CD14-positive monocyte (primary cell): Measurements from ENCODE around the gene POU6F2. TPM values are rescaled to one million over a fixed set of nuclear protein-coding genes. Genes with fewer than 3 reads are reported as not detected.

ENCODE experiments used
- DNase-seq, 3 donors: peaks; one replicate each; pipeline ENCODE4 v3.0.0-alpha.2; 2011 to 2022
- H2AFZ ChIP-seq: 2 replicates; pipeline ENCODE4 v1.6.0; 2012; ENCODE audit warnings: mild to moderate bottlenecking, low read depth, low read length, inconsistent platforms; ENCODE audit not compliant: insufficient read depth, poor library complexity, severe bottlenecking
- H3K27ac ChIP-seq, 2 donors: 1 replicate in 1 of 2; 2 replicates in 1 of 2; pipeline ENCODE4 v1.5.1; 2012 to 2013; ENCODE audit warnings: low read length in 2 of 2, control low read depth in 1 of 2, inconsistent platforms in 1 of 2, low read depth in 1 of 2, mild to moderate bottlenecking in 1 of 2
- H3K27me3 ChIP-seq, 2 donors: one replicate each; pipeline versions ENCODE4 v1.6.0 to v1.6.1; 2011 to 2013; ENCODE audit warnings: low read length in 2 of 2; ENCODE audit not compliant: control insufficient read depth in 2 of 2, insufficient read depth in 2 of 2
- H3K36me3 ChIP-seq, 2 donors: replicated peaks in 1 of 2; 1 replicate in 1 of 2; 2 replicates in 1 of 2; pipeline versions ENCODE4 v1.5.1 to v1.6.1; 2012 to 2013; ENCODE audit warnings: low read length in 2 of 2, control low read depth in 1 of 2, inconsistent platforms in 1 of 2, mild to moderate bottlenecking in 1 of 2; ENCODE audit not compliant: insufficient read depth in 2 of 2, control insufficient read depth in 1 of 2
- H3K4me1 ChIP-seq, 2 donors: 1 replicate in 1 of 2; 2 replicates in 1 of 2; pipeline versions ENCODE4 v1.5.1 to v1.6.1; 2012 to 2013; ENCODE audit warnings: low read length in 2 of 2, control low read depth in 1 of 2, inconsistent platforms in 1 of 2, mild to moderate bottlenecking in 1 of 2, moderate library complexity in 1 of 2; ENCODE audit not compliant: insufficient read depth in 2 of 2, control insufficient read depth in 1 of 2
- H3K4me2 ChIP-seq: replicated peaks from 2 replicates; pipeline ENCODE3; 2012; ENCODE audit warnings: low read length, moderate library complexity, mild to moderate bottlenecking; ENCODE audit not compliant: poor library complexity, severe bottlenecking; ENCODE audit errors: extremely low read depth
- H3K4me3 ChIP-seq, 3 experiments: fragments of 200-600 bp in 1 of 3; sonication (generic) in 1 of 3; replicated peaks in 1 of 3; 1 replicate in 2 of 3; 2 replicates in 1 of 3; pipeline ENCODE4 v1.5.1; 2011 to 2013; ENCODE audit warnings: low read length in 3 of 3, mild to moderate bottlenecking in 3 of 3, control low read depth in 2 of 3, low read depth in 2 of 3, inconsistent platforms in 1 of 3, moderate library complexity in 1 of 3
- H3K79me2 ChIP-seq: 2 replicates; pipeline ENCODE4 v1.6.0; 2012; ENCODE audit warnings: mild to moderate bottlenecking, control low read depth, inconsistent platforms, low read length, moderate library complexity; ENCODE audit not compliant: insufficient read depth
- H3K9ac ChIP-seq: 2 replicates; pipeline ENCODE4 v1.6.0; 2017; ENCODE audit warnings: low read length, mild to moderate bottlenecking; ENCODE audit not compliant: insufficient read depth, poor library complexity, severe bottlenecking
- H3K9me3 ChIP-seq, 2 donors: replicated peaks in 1 of 2; 1 replicate in 1 of 2; 2 replicates in 1 of 2; pipeline versions ENCODE4 v1.5.1 to v1.6.1; 2012 to 2013; ENCODE audit warnings: low read length in 2 of 2, control low read depth in 1 of 2; ENCODE audit not compliant: control insufficient read depth in 1 of 2, insufficient read depth in 1 of 2
- H4K20me1 ChIP-seq: 2 replicates; pipeline ENCODE4 v1.6.0; 2012; ENCODE audit warnings: mild to moderate bottlenecking, low read length, control low read depth, moderate library complexity; ENCODE audit not compliant: insufficient read depth
- H3K27ac Mint-ChIP-seq, 7 donors: one replicate each; pipeline ENCODE4 v1.8.0; 2020; ENCODE audit warnings: mild to moderate bottlenecking in 7 of 7, mixed read lengths in 7 of 7, moderate library complexity in 6 of 7, inconsistent platforms in 2 of 7
- H3K27me3 Mint-ChIP-seq, 3 donors: one replicate each; pipeline ENCODE4 v1.8.0; 2021 to 2022; ENCODE audit warnings: low read depth in 3 of 3, mild to moderate bottlenecking in 3 of 3, mixed read lengths in 3 of 3, moderate library complexity in 3 of 3, inconsistent platforms in 1 of 3
- H3K36me3 Mint-ChIP-seq, 2 donors: one replicate each; pipeline ENCODE4 v1.8.0; 2020; ENCODE audit warnings: mixed read lengths in 2 of 2, inconsistent platforms in 1 of 2, mild to moderate bottlenecking in 1 of 2
- H3K4me1 Mint-ChIP-seq: one replicate; pipeline ENCODE4 v1.8.0; 2020; ENCODE audit warnings: mild to moderate bottlenecking, mixed read lengths
- H3K4me3 Mint-ChIP-seq, 2 donors: one replicate each; pipeline ENCODE4 v1.8.0; 2020; ENCODE audit warnings: mild to moderate bottlenecking in 2 of 2, mixed read lengths in 2 of 2, moderate library complexity in 1 of 2
- H3K9me3 Mint-ChIP-seq, 7 donors: one replicate each; pipeline ENCODE4 v1.8.0; 2020 to 2022; ENCODE audit warnings: mixed read lengths in 7 of 7, mild to moderate bottlenecking in 6 of 7, moderate library complexity in 6 of 7, inconsistent platforms in 2 of 7
- WGBS: methylation state at CpG from one replicate; pipeline ENCODE4 v1.1.5; 2013; ENCODE audit warnings: missing lambda C conversion rate; ENCODE audit not compliant: insufficient coverage; 5-methylcytosine and 5-hydroxymethylcytosine counted together
- intact Hi-C, 2 donors: fragments of 100-400 bp; cut with micrococcal nuclease; formaldehyde crosslinking; loops; one replicate each; pipeline versions ENCODE4 v1.15.0 to v1.15.1; 2023
- polyA plus RNA-seq, 3 donors: library from polyadenylated mRNA; depleted of rRNA in 1 of 3; unstranded in 2 of 3; stranded (reverse) in 1 of 3; fragments of 300-500 nt in 2 of 3; fragments of >200 nt in 1 of 3; fragmentation: Illumina TruSeq in 2 of 3; gene quantifications; 1 replicate in 2 of 3; 2 replicates in 1 of 3; pipeline ENCODE4 v1.2.3, GENCODE V29; 2012 to 2021
- TF ChIP-seq, protein P1 (sequence below): fragments of 200-600 bp; IDR thresholded peaks from one replicate; pipeline ENCODE4 v1.8.0; 2022; ENCODE audit warnings: antibody characterized with exemption, mild to moderate bottlenecking

The POU6F2 gene
- polyA plus RNA-seq, 3 donors, result not detected

DNA sequence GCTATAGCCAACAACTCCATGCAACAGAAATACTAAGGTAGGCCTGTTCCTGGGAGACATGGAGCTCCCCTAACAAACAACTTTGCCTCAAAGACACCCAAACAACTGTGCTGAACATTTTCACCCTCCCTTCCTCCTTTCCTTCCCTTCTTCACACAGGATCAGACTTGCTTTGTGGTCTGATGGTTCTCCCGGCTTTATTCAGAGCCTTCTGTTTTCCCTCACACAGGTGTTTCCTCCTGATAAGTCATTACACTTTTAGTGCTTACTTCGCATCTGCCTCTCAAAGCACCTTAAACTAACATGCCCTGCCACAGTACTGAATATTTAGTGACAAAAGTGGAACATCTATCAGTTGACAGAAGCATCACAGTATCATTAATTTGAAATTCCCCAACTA is 532.2 kb downstream of the POU6F2 start:
- peaks cover 0 to 5% of the 10 kb centered on the region in 2 donors for H3K9me3 ChIP-seq
- peaks cover 4 to 8% of the 10 kb centered on the region in 2 donors for H3K4me1 ChIP-seq
- H3K27me3 ChIP-seq, result no peaks in the 10 kb centered on the region
- Mint-ChIP-seq H3K4me1 (peaks cover 13% of the 10 kb centered on the region), H3K27me3 (peaks cover 0 to 4% (median 2%) of the 10 kb centered on the region in 3 donors), H3K9me3 (peaks cover 0 to 8% (median 3%) of the 10 kb centered on the region in 7 donors), H3K27ac (no peak overlapping the region), H3K4me3 (no peak overlapping the region), H3K36me3 (no peaks in the 10 kb centered on the region)
- TF ChIP-seq, protein P1, sequence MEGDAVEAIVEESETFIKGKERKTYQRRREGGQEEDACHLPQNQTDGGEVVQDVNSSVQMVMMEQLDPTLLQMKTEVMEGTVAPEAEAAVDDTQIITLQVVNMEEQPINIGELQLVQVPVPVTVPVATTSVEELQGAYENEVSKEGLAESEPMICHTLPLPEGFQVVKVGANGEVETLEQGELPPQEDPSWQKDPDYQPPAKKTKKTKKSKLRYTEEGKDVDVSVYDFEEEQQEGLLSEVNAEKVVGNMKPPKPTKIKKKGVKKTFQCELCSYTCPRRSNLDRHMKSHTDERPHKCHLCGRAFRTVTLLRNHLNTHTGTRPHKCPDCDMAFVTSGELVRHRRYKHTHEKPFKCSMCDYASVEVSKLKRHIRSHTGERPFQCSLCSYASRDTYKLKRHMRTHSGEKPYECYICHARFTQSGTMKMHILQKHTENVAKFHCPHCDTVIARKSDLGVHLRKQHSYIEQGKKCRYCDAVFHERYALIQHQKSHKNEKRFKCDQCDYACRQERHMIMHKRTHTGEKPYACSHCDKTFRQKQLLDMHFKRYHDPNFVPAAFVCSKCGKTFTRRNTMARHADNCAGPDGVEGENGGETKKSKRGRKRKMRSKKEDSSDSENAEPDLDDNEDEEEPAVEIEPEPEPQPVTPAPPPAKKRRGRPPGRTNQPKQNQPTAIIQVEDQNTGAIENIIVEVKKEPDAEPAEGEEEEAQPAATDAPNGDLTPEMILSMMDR, result no peak
- H3K9ac ChIP-seq, result no peak overlapping the region
- DNase-seq, result no peak
- no peaks in the 10 kb centered on the region for H4K20me1 ChIP-seq
- no peak overlapping the region for H3K27ac ChIP-seq
- no peaks in the 10 kb centered on the region for H3K36me3 ChIP-seq
- 29% methylated on average over 1 of the region's 2 CpGs for WGBS
- H3K4me2 ChIP-seq, result no peak overlapping the region
- H3K4me3 ChIP-seq, result no peak overlapping the region
- H3K79me2 ChIP-seq, result no peaks in the 10 kb centered on the region
- intact Hi-C loops, result no loop called here
- no peak overlapping the region for H2AFZ ChIP-seq

DNA sequence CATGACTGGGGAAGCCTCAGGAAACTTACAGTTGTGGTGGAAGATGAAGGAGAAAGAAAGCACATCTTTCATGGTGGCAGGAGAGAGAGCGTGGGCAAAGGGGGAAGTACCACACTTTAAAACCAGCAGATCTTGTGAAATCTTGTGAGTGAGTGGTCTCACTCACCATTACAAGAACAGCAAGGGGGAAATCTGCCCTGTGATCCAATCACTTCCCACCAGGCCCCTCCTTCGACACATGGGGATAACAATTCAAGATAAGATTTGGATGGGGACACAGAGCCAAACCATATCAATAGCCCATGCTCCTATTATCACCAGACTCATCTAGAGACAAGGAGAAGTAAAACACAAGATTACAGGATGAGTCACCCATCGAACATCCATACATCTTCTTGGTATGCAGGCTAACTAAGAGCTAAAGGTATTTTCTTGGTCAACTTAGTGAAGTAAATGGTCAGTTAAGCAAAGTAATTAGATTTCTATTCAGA is 533.2 kb downstream of the POU6F2 start:
- H3K27me3 Mint-ChIP-seq, result peaks cover 0 to 4% (median 2%) of the 10 kb centered on the region in 3 donors
- no peaks in the 10 kb centered on the region for H3K36me3 Mint-ChIP-seq
- Histone ChIP-seq H3K79me2 (no peaks in the 10 kb centered on the region), H4K20me1 (no peaks in the 10 kb centered on the region), H3K27me3 (no peaks in the 10 kb centered on the region), H3K27ac (no peak overlapping the region), H3K4me2 (no peak overlapping the region), H3K9ac (no peak overlapping the region), H2AFZ (no peak overlapping the region), H3K4me1 (peaks cover 4 to 8% of the 10 kb centered on the region in 2 donors), H3K9me3 (peaks cover 0 to 5% of the 10 kb centered on the region in 2 donors), H3K36me3 (no peaks in the 10 kb centered on the region), H3K4me3 (no peak overlapping the region)
- peaks cover 13% of the 10 kb centered on the region for H3K4me1 Mint-ChIP-seq
- DNase-seq, result no peak
- intact Hi-C loops, result no loop called here
- peaks cover 0 to 8% (median 3%) of the 10 kb centered on the region in 7 donors for H3K9me3 Mint-ChIP-seq
- no peak overlapping the region for H3K4me3 Mint-ChIP-seq
- no CpG with 5 or more reads among the region's 3 CpGs for WGBS
- no peak overlapping the region for H3K27ac Mint-ChIP-seq
- TF ChIP-seq, protein P1, result no peak
